ENCODE data around the gene PPP2R2B.

Gene PPP2R2B

DNA sequence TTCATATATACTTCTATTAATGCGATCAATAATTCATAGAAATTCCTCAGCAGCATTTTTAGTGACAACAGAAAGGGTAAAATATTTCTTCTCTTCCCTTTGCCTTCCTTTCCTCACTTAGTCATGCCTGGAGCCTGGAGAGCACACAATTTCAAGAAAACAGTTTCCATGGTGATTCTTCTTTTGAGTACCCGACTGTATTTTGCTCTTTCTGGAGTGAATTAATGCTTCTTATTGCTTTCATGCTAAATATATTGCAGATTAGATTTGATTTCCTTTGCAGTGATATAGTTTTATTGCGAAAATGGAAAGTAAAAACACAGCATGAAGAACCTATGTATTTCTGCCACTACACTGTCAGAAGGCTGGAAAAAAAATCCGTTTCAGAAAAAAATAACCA is 153.5 kb downstream of the PPP2R2B start:
- WGBS = 80% methylated on average over 4 of the region's 4 CpGs
- H2BK5ac ChIP-seq (ENCODE audit: low read depth, low read length, poor library complexity, severe bottlenecking) = no peak overlapping the region
- H2AFZ ChIP-seq (ENCODE audit: low read depth, low read length) = no peak overlapping the region
- H3K4me2 ChIP-seq (ENCODE audit: low read length, poor library complexity, severe bottlenecking) = no peak overlapping the region
- no peak overlapping the region for H3K18ac ChIP-seq (ENCODE audit: low read depth in 1 of 2, low read length in 2 of 2)
- no peaks in the 10 kb centered on the region for H3K27me3 ChIP-seq (ENCODE audit: control insufficient read depth in 1 of 2, insufficient read depth in 1 of 2, low read length in 2 of 2)
- peaks cover 14% of the 10 kb centered on the region for H3K9me3 ChIP-seq (ENCODE audit: control insufficient read depth, low read length)
- peaks cover 2% of the 10 kb centered on the region for H3K4me1 ChIP-seq (ENCODE audit: control insufficient read depth, insufficient read depth, low read depth, low read length)
- H2AK5ac ChIP-seq (ENCODE audit: low read length, severe bottlenecking) = no peak overlapping the region
- no peak overlapping the region for H2BK120ac ChIP-seq (ENCODE audit: low read depth, low read length)
- no peak overlapping the region for H3K4ac ChIP-seq (ENCODE audit: low read depth in 1 of 2, low read length in 2 of 2)
- no peaks in the 10 kb centered on the region for H3K36me3 ChIP-seq (ENCODE audit: control insufficient read depth in 1 of 2, insufficient read depth in 2 of 2, low read depth in 1 of 2, low read length in 2 of 2)
- peak overlapping the region; percentile 39 for H3K9ac ChIP-seq (ENCODE audit: low read length)
- no peaks in the 10 kb centered on the region for H3K79me1 ChIP-seq (replicated peaks; ENCODE audit: low read length, poor library complexity, severe bottlenecking)
- H2BK12ac ChIP-seq (ENCODE audit: low read length in 2 of 2) = no peak overlapping the region
- no peak overlapping the region for H3K14ac ChIP-seq (ENCODE audit: low read length in 2 of 2)
- no peak overlapping the region for H4K91ac ChIP-seq (ENCODE audit: low read length)
- no peak overlapping the region for H4K8ac ChIP-seq (ENCODE audit: low read length)
- DNase-seq = no peak
- no peak overlapping the region for H3K27ac ChIP-seq (ENCODE audit: low read length, poor library complexity, severe bottlenecking)
- H3K4me3 ChIP-seq (ENCODE audit: insufficient read depth in 1 of 2, low read depth in 1 of 2, low read length in 2 of 2) = no peak overlapping the region
- no peak overlapping the region for H3K23ac ChIP-seq (ENCODE audit: low read length in 2 of 2)
- H2BK15ac ChIP-seq (ENCODE audit: low read depth, poor library complexity, severe bottlenecking) = no peak overlapping the region

DNA sequence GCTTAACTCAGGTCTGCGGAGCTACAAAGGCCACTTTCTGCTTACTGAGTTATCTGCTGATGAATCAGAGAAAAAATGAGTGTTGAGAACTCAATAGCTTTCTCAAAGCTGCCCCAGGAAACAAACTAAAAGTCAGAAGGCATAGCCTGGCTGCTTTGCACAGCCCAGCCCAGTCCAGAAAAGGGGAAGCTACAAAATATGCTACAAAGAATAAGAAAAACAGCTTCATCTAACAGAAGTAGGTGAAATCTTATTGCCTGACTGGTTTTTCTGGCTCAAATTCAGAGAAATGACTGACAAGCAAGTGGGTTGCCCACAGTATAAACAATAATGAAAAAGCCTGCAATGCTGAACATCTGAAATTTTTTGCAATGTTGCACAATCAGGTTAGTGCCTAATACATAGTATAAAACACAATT is 156.2 kb downstream of the PPP2R2B start:
- no peak overlapping the region for H3K4me2 ChIP-seq (ENCODE audit: low read length, poor library complexity, severe bottlenecking)
- no peaks in the 10 kb centered on the region for H3K79me1 ChIP-seq (replicated peaks; ENCODE audit: low read length, poor library complexity, severe bottlenecking)
- no peak overlapping the region for H2AK5ac ChIP-seq (ENCODE audit: low read length, severe bottlenecking)
- H2AFZ ChIP-seq (ENCODE audit: low read depth, low read length) = no peak overlapping the region
- no peak overlapping the region for H4K8ac ChIP-seq (ENCODE audit: low read length)
- H3K36me3 ChIP-seq (ENCODE audit: control insufficient read depth in 1 of 2, insufficient read depth in 2 of 2, low read depth in 1 of 2, low read length in 2 of 2) = no peaks in the 10 kb centered on the region
- H3K4ac ChIP-seq (ENCODE audit: low read depth in 1 of 2, low read length in 2 of 2) = no peak overlapping the region
- H3K9ac ChIP-seq (ENCODE audit: low read length) = no peak overlapping the region
- H3K27me3 ChIP-seq (ENCODE audit: control insufficient read depth in 1 of 2, insufficient read depth in 1 of 2, low read length in 2 of 2) = no peaks in the 10 kb centered on the region
- no peak overlapping the region for H3K23ac ChIP-seq (ENCODE audit: low read length in 2 of 2)
- no peak overlapping the region for H2BK12ac ChIP-seq (ENCODE audit: low read length in 2 of 2)
- 58% methylated on average over 1 of the region's 1 CpG for WGBS
- no peak overlapping the region for H4K91ac ChIP-seq (ENCODE audit: low read length)
- no peaks in the 10 kb centered on the region for H3K9me3 ChIP-seq (ENCODE audit: control insufficient read depth, low read length)
- H2BK15ac ChIP-seq (ENCODE audit: low read depth, poor library complexity, severe bottlenecking) = no peak overlapping the region
- no peak overlapping the region for H3K14ac ChIP-seq (ENCODE audit: low read length in 2 of 2)
- H3K4me1 ChIP-seq (ENCODE audit: control insufficient read depth, insufficient read depth, low read depth, low read length) = peaks cover 2% of the 10 kb centered on the region
- no peak overlapping the region for H2BK5ac ChIP-seq (ENCODE audit: low read depth, low read length, poor library complexity, severe bottlenecking)
- H2BK120ac ChIP-seq (ENCODE audit: low read depth, low read length) = no peak overlapping the region
- H3K18ac ChIP-seq (ENCODE audit: low read depth in 1 of 2, low read length in 2 of 2) = no peak overlapping the region
- DNase-seq = peak; percentile 11
- no peak overlapping the region for H3K4me3 ChIP-seq (ENCODE audit: insufficient read depth in 1 of 2, low read depth in 1 of 2, low read length in 2 of 2)
- no peak overlapping the region for H3K27ac ChIP-seq (ENCODE audit: low read length, poor library complexity, severe bottlenecking)

DNA sequence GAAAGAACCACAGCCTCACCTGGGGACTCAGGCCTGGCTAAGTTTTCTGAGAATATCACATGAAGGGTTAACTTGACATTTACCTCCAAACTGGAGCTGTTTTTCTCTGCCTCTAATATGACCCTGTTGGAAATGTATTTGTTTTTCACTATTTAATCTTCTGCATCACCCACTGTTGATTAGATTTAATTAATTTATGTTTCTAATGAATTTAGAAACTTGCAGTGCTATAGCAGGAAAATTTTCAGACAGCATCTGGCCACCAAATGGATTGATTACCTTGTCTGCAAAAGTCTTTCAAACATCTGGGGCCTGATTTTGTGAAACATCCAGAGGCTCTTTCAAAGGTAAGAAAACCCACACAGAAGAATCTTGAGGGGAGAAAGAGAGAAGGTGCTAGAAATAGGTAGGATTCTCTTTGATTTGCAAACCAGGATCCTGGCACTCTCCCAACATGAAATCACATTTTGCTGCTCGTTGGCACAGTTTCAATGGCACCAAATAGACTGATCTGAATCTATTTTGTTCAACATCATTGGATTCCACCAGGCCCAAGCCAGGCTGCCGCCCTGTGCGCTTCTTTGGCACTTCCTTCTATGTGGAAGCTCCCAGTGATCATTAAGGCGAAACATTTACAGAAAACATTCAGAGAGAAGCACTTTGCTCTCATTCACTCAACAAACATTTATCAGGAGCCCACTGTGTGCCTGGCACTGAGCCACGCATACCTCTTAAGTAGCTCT is 157.3 kb downstream of the PPP2R2B start:
- Histone ChIP-seq H3K18ac (ENCODE audit: low read depth in 1 of 2, low read length in 2 of 2) (no peak overlapping the region), H2BK120ac (ENCODE audit: low read depth, low read length) (no peak overlapping the region), H3K4me1 (ENCODE audit: control insufficient read depth, insufficient read depth, low read depth, low read length) (peaks cover 2% of the 10 kb centered on the region), H3K23ac (ENCODE audit: low read length in 2 of 2) (no peak overlapping the region), H3K27ac (ENCODE audit: low read length, poor library complexity, severe bottlenecking) (no peak overlapping the region), H3K79me1 (replicated peaks; ENCODE audit: low read length, poor library complexity, severe bottlenecking) (no peaks in the 10 kb centered on the region), H2BK5ac (ENCODE audit: low read depth, low read length, poor library complexity, severe bottlenecking) (no peak overlapping the region), H4K8ac (ENCODE audit: low read length) (no peak overlapping the region), H3K4ac (ENCODE audit: low read depth in 1 of 2, low read length in 2 of 2) (no peak overlapping the region), H2BK12ac (ENCODE audit: low read length in 2 of 2) (no peak overlapping the region), H3K4me2 (ENCODE audit: low read length, poor library complexity, severe bottlenecking) (no peak overlapping the region), H2AFZ (ENCODE audit: low read depth, low read length) (no peak overlapping the region), H3K14ac (ENCODE audit: low read length in 2 of 2) (no peak overlapping the region), H3K9me3 (ENCODE audit: control insufficient read depth, low read length) (no peaks in the 10 kb centered on the region), H4K91ac (ENCODE audit: low read length) (no peak overlapping the region), H3K9ac (ENCODE audit: low read length) (no peak overlapping the region), H3K27me3 (ENCODE audit: control insufficient read depth in 1 of 2, insufficient read depth in 1 of 2, low read length in 2 of 2) (no peaks in the 10 kb centered on the region), H2BK15ac (ENCODE audit: low read depth, poor library complexity, severe bottlenecking) (no peak overlapping the region), H3K36me3 (ENCODE audit: control insufficient read depth in 1 of 2, insufficient read depth in 2 of 2, low read depth in 1 of 2, low read length in 2 of 2) (no peaks in the 10 kb centered on the region), H2AK5ac (ENCODE audit: low read length, severe bottlenecking) (no peak overlapping the region), H3K4me3 (ENCODE audit: insufficient read depth in 1 of 2, low read depth in 1 of 2, low read length in 2 of 2) (no peak overlapping the region)
- no peak for DNase-seq
- 82% methylated on average over 4 of the region's 5 CpGs for WGBS

DNA sequence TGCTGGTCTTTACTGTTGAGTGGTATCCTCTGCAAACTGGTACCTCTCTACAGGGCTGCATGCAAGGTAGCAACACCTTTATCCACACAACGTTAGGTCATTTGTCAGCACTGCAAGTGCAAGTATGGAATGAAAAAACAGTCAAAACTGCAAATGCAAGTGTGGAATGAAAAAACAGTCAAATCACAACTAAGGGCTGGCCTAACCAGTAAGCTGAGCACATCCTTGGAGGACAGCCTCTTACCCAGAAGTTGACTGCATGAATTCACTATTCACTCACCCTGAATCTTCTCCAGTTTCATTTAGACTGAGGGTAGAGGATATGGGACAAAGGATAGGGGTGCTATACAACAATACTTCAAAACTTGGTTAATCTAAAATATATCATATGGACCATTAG is 158.4 kb downstream of the PPP2R2B start:
- no peak overlapping the region for H2BK15ac ChIP-seq (ENCODE audit: low read depth, poor library complexity, severe bottlenecking)
- H3K36me3 ChIP-seq (ENCODE audit: control insufficient read depth in 1 of 2, insufficient read depth in 2 of 2, low read depth in 1 of 2, low read length in 2 of 2) = no peaks in the 10 kb centered on the region
- DNase-seq = no peak
- H3K4me3 ChIP-seq (ENCODE audit: insufficient read depth in 1 of 2, low read depth in 1 of 2, low read length in 2 of 2) = no peak overlapping the region
- H4K8ac ChIP-seq (ENCODE audit: low read length) = no peak overlapping the region
- H2AK5ac ChIP-seq (ENCODE audit: low read length, severe bottlenecking) = no peak overlapping the region
- H3K4me1 ChIP-seq (ENCODE audit: control insufficient read depth, insufficient read depth, low read depth, low read length) = peaks cover 2% of the 10 kb centered on the region
- H3K14ac ChIP-seq (ENCODE audit: low read length in 2 of 2) = no peak overlapping the region
- H3K79me1 ChIP-seq (replicated peaks; ENCODE audit: low read length, poor library complexity, severe bottlenecking) = no peaks in the 10 kb centered on the region
- H2AFZ ChIP-seq (ENCODE audit: low read depth, low read length) = no peak overlapping the region
- H3K18ac ChIP-seq (ENCODE audit: low read depth in 1 of 2, low read length in 2 of 2) = no peak overlapping the region
- no peak overlapping the region for H3K4ac ChIP-seq (ENCODE audit: low read depth in 1 of 2, low read length in 2 of 2)
- H2BK12ac ChIP-seq (ENCODE audit: low read length in 2 of 2) = no peak overlapping the region
- no peak overlapping the region for H2BK120ac ChIP-seq (ENCODE audit: low read depth, low read length)
- no peak overlapping the region for H4K91ac ChIP-seq (ENCODE audit: low read length)
- WGBS = no CpG with 5 or more reads among the region's 1 CpG
- no peaks in the 10 kb centered on the region for H3K9me3 ChIP-seq (ENCODE audit: control insufficient read depth, low read length)
- no peak overlapping the region for H2BK5ac ChIP-seq (ENCODE audit: low read depth, low read length, poor library complexity, severe bottlenecking)
- H3K27me3 ChIP-seq (ENCODE audit: control insufficient read depth in 1 of 2, insufficient read depth in 1 of 2, low read length in 2 of 2) = no peaks in the 10 kb centered on the region
- H3K27ac ChIP-seq (ENCODE audit: low read length, poor library complexity, severe bottlenecking) = no peak overlapping the region
- H3K4me2 ChIP-seq (ENCODE audit: low read length, poor library complexity, severe bottlenecking) = no peak overlapping the region
- H3K23ac ChIP-seq (ENCODE audit: low read length in 2 of 2) = no peak overlapping the region
- no peak overlapping the region for H3K9ac ChIP-seq (ENCODE audit: low read length)

Measured in mesenchymal stem cell (in vitro differentiated cells and primary cell).